Activated naive CD8-positive, alpha-beta T cell treated with anti-CD3 and anti-CD28 coated beads, Interleukin-2, amount 50 U/mL, for 24 hours (primary cell): ENCODE measurements around the gene CDH22.
A peak's percentile ranks its signal among the peaks of the same experiment; 100 is the strongest.

ENCODE experiments used
- ATAC-seq: fragments of 150-1000 bp; cut with Tn5 transposase; one replicate; pipeline ENCODE4 v1.10.0; 2021
- DNase-seq: peaks from one replicate; pipeline ENCODE4 v3.0.0; 2021
- H3K27ac Mint-ChIP-seq: one replicate; pipeline ENCODE4 v1.8.0; 2021; ENCODE audit warnings: mild to moderate bottlenecking, mixed read lengths
- H3K27me3 Mint-ChIP-seq: one replicate; pipeline ENCODE4 v1.8.0; 2021; ENCODE audit warnings: mixed read lengths
- H3K36me3 Mint-ChIP-seq: one replicate; pipeline ENCODE4 v1.8.0; 2021; ENCODE audit warnings: low read depth, mixed read lengths
- H3K4me1 Mint-ChIP-seq: one replicate; pipeline ENCODE4 v1.8.0; 2021; ENCODE audit warnings: mixed read lengths
- H3K4me3 Mint-ChIP-seq: one replicate; pipeline ENCODE4 v1.8.0; 2021; ENCODE audit warnings: mild to moderate bottlenecking, moderate library complexity, mixed read lengths
- H3K9me3 Mint-ChIP-seq: one replicate; pipeline ENCODE4 v1.8.0; 2021; ENCODE audit warnings: mixed read lengths

Gene CDH22

GRCh38 chr20:46243707-46244628 is 64.3 kb downstream of the CDH22 start:
- Mint-ChIP-seq H3K4me3 (no peak overlapping the region), H3K4me1 (peaks cover 2% of the 10 kb centered on the region), H3K9me3 (no peaks in the 10 kb centered on the region), H3K27me3 (peaks cover 45% of the 10 kb centered on the region), H3K27ac (no peak overlapping the region), H3K36me3 (no peaks in the 10 kb centered on the region)
- no peak for DNase-seq
- ATAC-seq, result peak; percentile 41

GRCh38 chr20:46242390-46242789 is 65.9 kb downstream of the CDH22 start:
- H3K9me3 Mint-ChIP-seq, result no peaks in the 10 kb centered on the region
- H3K27ac Mint-ChIP-seq, result no peak overlapping the region
- H3K4me3 Mint-ChIP-seq, result no peak overlapping the region
- DNase-seq (no peak), ATAC-seq (no peak)
- peaks cover 2% of the 10 kb centered on the region for H3K4me1 Mint-ChIP-seq
- no peaks in the 10 kb centered on the region for H3K36me3 Mint-ChIP-seq
- H3K27me3 Mint-ChIP-seq, result peaks cover 39% of the 10 kb centered on the region

- no peaks in the 10 kb centered on the region for H3K36me3 Mint-ChIP-seq
- no peak overlapping the region for H3K4me3 Mint-ChIP-seq
Observed at GRCh38 chr20:46240881-46241280, 67.4 kb downstream of the CDH22 start.

GRCh38 chr20:46240065-46240464 is 68.2 kb downstream of the CDH22 start:
- Mint-ChIP-seq H3K27me3 (peaks cover 20% of the 10 kb centered on the region), H3K9me3 (no peaks in the 10 kb centered on the region), H3K27ac (no peak overlapping the region), H3K4me1 (no peaks in the 10 kb centered on the region), H3K36me3 (no peaks in the 10 kb centered on the region), H3K4me3 (no peak overlapping the region)
- DNase-seq, result no peak
- ATAC-seq, result no peak

More at GRCh38 chr20:46240881-46241280, 67.4 kb downstream of the CDH22 start:
- DNase-seq, result no peak
- no peak for ATAC-seq
- Mint-ChIP-seq H3K4me1 (no peaks in the 10 kb centered on the region), H3K9me3 (no peaks in the 10 kb centered on the region), H3K27ac (no peak overlapping the region), H3K27me3 (peaks cover 28% of the 10 kb centered on the region)

GRCh38 chr20:46237736-46238135 is 70.6 kb downstream of the CDH22 start:
- H3K27me3 Mint-ChIP-seq, result peaks cover 25% of the 10 kb centered on the region
- no peak overlapping the region for H3K4me3 Mint-ChIP-seq
- ATAC-seq, result no peak
- DNase-seq, result no peak
- no peaks in the 10 kb centered on the region for H3K9me3 Mint-ChIP-seq
- H3K4me1 Mint-ChIP-seq, result no peaks in the 10 kb centered on the region
- no peaks in the 10 kb centered on the region for H3K36me3 Mint-ChIP-seq
- H3K27ac Mint-ChIP-seq, result no peak overlapping the region

GRCh38 chr20:46237227-46237626 is 71.1 kb downstream of the CDH22 start:
- H3K27ac Mint-ChIP-seq, result no peak overlapping the region
- DNase-seq (no peak), ATAC-seq (no peak)
- H3K4me1 Mint-ChIP-seq, result no peaks in the 10 kb centered on the region
- H3K27me3 Mint-ChIP-seq, result peaks cover 30% of the 10 kb centered on the region
- H3K9me3 Mint-ChIP-seq, result no peaks in the 10 kb centered on the region
- H3K4me3 Mint-ChIP-seq, result no peak overlapping the region
- H3K36me3 Mint-ChIP-seq, result no peaks in the 10 kb centered on the region

GRCh38 chr20:46235077-46235476 is 73.2 kb downstream of the CDH22 start:
- H3K4me3 Mint-ChIP-seq, result no peak overlapping the region
- ATAC-seq (no peak), DNase-seq (no peak)
- H3K36me3 Mint-ChIP-seq, result no peaks in the 10 kb centered on the region
- H3K9me3 Mint-ChIP-seq, result no peaks in the 10 kb centered on the region
- H3K4me1 Mint-ChIP-seq, result no peaks in the 10 kb centered on the region
- no peak overlapping the region for H3K27ac Mint-ChIP-seq
- H3K27me3 Mint-ChIP-seq, result peaks cover 25% of the 10 kb centered on the region

- Mint-ChIP-seq H3K4me1 (no peaks in the 10 kb centered on the region), H3K4me3 (no peak overlapping the region), H3K36me3 (no peaks in the 10 kb centered on the region), H3K9me3 (no peaks in the 10 kb centered on the region), H3K27me3 (peaks cover 28% of the 10 kb centered on the region), H3K27ac (no peak overlapping the region)
- ATAC-seq (no peak), DNase-seq (no peak)
Observed at GRCh38 chr20:46233701-46234100, 74.6 kb downstream of the CDH22 start.

- peaks cover 28% of the 10 kb centered on the region for H3K27me3 Mint-ChIP-seq
- H3K4me3 Mint-ChIP-seq, result no peak overlapping the region
- H3K4me1 Mint-ChIP-seq, result no peaks in the 10 kb centered on the region
- DNase-seq, result no peak
- ATAC-seq, result no peak
- H3K27ac Mint-ChIP-seq, result no peak overlapping the region
- H3K36me3 Mint-ChIP-seq, result no peaks in the 10 kb centered on the region
- no peaks in the 10 kb centered on the region for H3K9me3 Mint-ChIP-seq
Observed at GRCh38 chr20:46232539-46232938, 75.8 kb downstream of the CDH22 start.

- Mint-ChIP-seq H3K9me3 (no peaks in the 10 kb centered on the region), H3K4me3 (no peak overlapping the region), H3K4me1 (no peaks in the 10 kb centered on the region), H3K27me3 (peaks cover 31% of the 10 kb centered on the region), H3K27ac (no peak overlapping the region), H3K36me3 (no peaks in the 10 kb centered on the region)
- DNase-seq (no peak), ATAC-seq (no peak)
Observed at GRCh38 chr20:46230801-46231282, 77.5 kb downstream of the CDH22 start.

GRCh38 chr20:46230106-46230491 is 78.2 kb downstream of the CDH22 start:
- H3K27ac Mint-ChIP-seq, result no peak overlapping the region
- DNase-seq (no peak), ATAC-seq (no peak)
- no peaks in the 10 kb centered on the region for H3K36me3 Mint-ChIP-seq
- H3K4me1 Mint-ChIP-seq, result no peaks in the 10 kb centered on the region
- no peak overlapping the region for H3K4me3 Mint-ChIP-seq
- peaks cover 32% of the 10 kb centered on the region for H3K27me3 Mint-ChIP-seq
- H3K9me3 Mint-ChIP-seq, result no peaks in the 10 kb centered on the region

GRCh38 chr20:46229478-46230105 is 78.7 kb downstream of the CDH22 start:
- no peak for DNase-seq
- Mint-ChIP-seq H3K27ac (no peak overlapping the region), H3K4me3 (no peak overlapping the region), H3K9me3 (no peaks in the 10 kb centered on the region), H3K36me3 (no peaks in the 10 kb centered on the region), H3K27me3 (peaks cover 34% of the 10 kb centered on the region), H3K4me1 (no peaks in the 10 kb centered on the region)
- no peak for ATAC-seq

GRCh38 chr20:46228670-46229069 is 79.6 kb downstream of the CDH22 start:
- no peak overlapping the region for H3K27ac Mint-ChIP-seq
- DNase-seq (no peak), ATAC-seq (no peak)
- H3K4me3 Mint-ChIP-seq, result no peak overlapping the region
- H3K4me1 Mint-ChIP-seq, result no peaks in the 10 kb centered on the region
- H3K27me3 Mint-ChIP-seq, result peaks cover 30% of the 10 kb centered on the region
- no peaks in the 10 kb centered on the region for H3K9me3 Mint-ChIP-seq
- no peaks in the 10 kb centered on the region for H3K36me3 Mint-ChIP-seq

- Mint-ChIP-seq H3K9me3 (no peaks in the 10 kb centered on the region), H3K36me3 (no peaks in the 10 kb centered on the region), H3K4me3 (no peak overlapping the region), H3K27me3 (peaks cover 23% of the 10 kb centered on the region), H3K4me1 (no peaks in the 10 kb centered on the region), H3K27ac (no peak overlapping the region)
- DNase-seq (no peak), ATAC-seq (no peak)
Observed at GRCh38 chr20:46227272-46227767, 81.0 kb downstream of the CDH22 start.

- H3K27me3 Mint-ChIP-seq, result peaks cover 19% of the 10 kb centered on the region
- DNase-seq, result peak; percentile 6
Observed at GRCh38 chr20:46226602-46227001, 81.7 kb downstream of the CDH22 start.

More at GRCh38 chr20:46226602-46227001, 81.7 kb downstream of the CDH22 start:
- H3K9me3 Mint-ChIP-seq, result no peaks in the 10 kb centered on the region
- no peaks in the 10 kb centered on the region for H3K36me3 Mint-ChIP-seq
- H3K4me3 Mint-ChIP-seq, result no peak overlapping the region
- no peak overlapping the region for H3K27ac Mint-ChIP-seq
- peak; percentile 71 for ATAC-seq
- no peaks in the 10 kb centered on the region for H3K4me1 Mint-ChIP-seq
